HG03280 (cell line): ENCODE results near the gene PIM1.
"Not testable (repeated sequence)": the region's sequence is repeated elsewhere in the genome, so short reads cannot be mapped to it uniquely, and the experiment has no call there.

Experiments used
- ATAC-seq: cut with Tn5 transposase; IDR thresholded peaks from one replicate; pipeline ENCODE4 v1.9.1; 2021; ENCODE audit warnings: mild to moderate bottlenecking, moderate library complexity; ENCODE audit not compliant: unreplicated experiment

The PIM1 gene

DNA sequence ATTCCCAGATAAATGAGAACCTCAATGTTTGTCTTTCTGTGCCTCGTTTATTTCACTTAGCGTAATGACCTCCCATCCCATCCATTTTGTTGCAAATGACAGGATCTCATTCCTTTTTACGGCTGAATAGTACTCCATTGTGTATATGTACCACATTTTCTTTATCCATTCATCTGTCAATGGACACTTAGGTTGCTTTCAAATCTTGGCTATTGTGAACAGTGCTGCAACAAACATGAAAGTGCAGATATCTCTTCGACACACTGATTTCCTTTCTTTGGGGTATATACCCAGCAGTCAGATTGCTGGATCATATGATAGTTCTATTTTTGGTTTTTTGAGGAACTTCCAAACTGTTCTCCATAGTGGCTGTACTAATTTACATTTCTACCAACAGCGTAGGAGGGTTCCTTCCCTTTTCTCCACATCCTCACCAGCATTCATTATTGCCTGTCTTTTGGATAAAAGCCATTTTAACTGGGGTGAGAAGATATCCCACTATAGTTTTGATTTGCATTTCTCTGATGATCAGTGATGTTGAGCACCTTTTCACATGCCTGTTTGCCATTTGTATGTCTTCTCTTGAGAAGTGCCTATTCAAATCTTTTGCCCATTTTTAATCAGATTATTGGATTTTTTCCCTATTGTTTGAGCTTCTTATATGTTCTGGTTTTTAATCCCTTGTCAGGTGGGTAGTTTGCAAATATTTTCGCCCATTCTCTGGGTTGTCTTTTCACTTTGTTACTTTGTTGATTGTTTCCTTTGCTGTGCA, 16.2 kb downstream of the PIM1 start:
- ATAC-seq = not testable (repeated sequence)

- ATAC-seq = no peak
These were observed 17.5 kb downstream of the PIM1 start for GRCh38 chr6:37187321-37188022.

- ATAC-seq = no peak
These were observed 19.1 kb downstream of the PIM1 start for GRCh38 chr6:37188962-37189510.

DNA sequence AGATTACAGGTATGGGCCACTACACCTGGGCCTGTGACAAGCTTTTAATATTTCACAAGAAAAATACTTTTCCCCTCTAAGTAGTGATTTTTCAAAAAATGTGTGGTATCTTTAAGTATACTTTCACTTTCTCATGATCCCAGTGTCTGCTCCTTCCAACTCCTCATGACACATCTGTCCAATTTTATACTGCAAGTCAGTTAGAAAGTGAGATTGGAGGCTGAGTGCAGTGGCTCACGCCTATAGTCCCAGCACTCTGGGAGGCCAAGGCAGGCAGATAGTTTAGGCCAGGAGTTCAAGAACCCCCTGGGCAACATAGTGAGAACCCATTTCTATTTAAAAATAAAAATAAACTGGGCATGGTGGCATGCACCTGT, 20.2 kb downstream of the PIM1 start:
- ATAC-seq = no peak

DNA sequence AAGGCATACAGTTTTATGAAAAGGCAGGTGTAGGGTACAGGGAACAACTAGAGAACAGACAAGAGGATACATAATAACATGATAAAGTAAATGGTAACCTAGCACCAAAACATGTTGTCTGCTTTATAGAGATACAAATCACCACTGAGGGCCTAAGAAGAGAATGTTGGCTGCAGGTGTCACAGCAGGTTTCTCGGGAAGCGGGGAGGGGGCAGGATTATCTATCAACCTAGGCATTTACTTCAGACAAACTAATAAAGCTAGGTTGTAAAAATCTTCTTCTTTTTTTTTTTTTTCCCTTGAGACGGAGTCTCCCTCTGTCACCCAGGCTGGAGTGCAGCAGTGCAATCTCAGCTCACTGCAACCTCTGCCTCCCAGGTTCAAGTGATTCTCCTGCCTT, 22.7 kb downstream of the PIM1 start:
- no peak for ATAC-seq

DNA sequence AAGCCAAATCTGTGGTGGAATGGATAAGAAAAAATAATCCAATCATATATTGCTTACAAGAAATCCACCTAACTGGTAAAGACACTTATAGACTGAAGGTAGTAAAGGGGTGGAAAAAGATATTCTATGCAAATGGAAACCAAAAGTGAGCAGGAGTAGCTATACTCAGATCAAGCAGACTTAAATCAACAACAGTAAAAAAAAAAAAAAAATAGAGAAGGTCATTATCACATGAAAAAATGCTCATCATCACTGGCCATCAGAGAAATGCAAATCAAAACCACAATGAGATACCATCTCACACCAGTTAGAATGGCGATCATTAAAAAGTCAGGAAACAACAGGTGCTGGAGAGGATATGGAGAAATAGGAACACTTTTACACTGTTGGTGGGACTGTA, 24.9 kb downstream of the PIM1 start:
- not testable (repeated sequence) for ATAC-seq

GRCh38 chr6:37196451-37196850, 26.5 kb downstream of the PIM1 start:
- not testable (repeated sequence) for ATAC-seq

GRCh38 chr6:37200085-37200484, 30.1 kb downstream of the PIM1 start:
- no peak for ATAC-seq

- no peak for ATAC-seq
These were observed 31.8 kb downstream of the PIM1 start for GRCh38 chr6:37201726-37202125.

GRCh38 chr6:37202788-37203491, 33.0 kb downstream of the PIM1 start:
- no peak for ATAC-seq

DNA sequence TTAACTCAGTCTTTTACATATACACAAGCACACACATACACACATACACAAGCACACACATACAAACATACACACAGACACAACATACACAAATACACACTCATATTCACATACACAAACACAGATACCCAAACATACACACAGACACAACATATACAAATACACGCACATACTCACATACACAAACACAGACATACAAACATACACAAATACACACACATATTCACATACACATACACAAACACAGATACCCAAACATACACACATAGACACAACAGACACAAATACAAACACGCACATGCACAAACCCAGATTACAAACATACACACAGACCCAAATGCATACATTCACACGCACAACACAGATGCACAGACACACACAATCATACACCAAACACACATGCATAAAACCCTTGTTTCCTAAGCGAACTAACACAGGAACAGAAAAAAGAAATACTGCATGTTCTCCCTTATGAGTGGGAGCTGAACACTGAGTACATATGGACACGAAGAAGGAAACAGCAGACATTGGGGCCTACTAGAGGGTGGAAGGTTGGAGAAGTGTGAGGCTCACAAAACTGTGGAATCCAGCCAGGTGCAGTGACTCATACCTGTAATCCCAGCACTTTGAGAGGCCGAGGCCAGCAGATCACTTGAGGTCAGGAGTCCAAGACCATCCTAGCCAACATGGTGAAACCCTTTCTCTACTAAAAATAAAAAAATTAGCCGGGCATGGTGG, 34.2 kb downstream of the PIM1 start:
- ATAC-seq = no peak

DNA sequence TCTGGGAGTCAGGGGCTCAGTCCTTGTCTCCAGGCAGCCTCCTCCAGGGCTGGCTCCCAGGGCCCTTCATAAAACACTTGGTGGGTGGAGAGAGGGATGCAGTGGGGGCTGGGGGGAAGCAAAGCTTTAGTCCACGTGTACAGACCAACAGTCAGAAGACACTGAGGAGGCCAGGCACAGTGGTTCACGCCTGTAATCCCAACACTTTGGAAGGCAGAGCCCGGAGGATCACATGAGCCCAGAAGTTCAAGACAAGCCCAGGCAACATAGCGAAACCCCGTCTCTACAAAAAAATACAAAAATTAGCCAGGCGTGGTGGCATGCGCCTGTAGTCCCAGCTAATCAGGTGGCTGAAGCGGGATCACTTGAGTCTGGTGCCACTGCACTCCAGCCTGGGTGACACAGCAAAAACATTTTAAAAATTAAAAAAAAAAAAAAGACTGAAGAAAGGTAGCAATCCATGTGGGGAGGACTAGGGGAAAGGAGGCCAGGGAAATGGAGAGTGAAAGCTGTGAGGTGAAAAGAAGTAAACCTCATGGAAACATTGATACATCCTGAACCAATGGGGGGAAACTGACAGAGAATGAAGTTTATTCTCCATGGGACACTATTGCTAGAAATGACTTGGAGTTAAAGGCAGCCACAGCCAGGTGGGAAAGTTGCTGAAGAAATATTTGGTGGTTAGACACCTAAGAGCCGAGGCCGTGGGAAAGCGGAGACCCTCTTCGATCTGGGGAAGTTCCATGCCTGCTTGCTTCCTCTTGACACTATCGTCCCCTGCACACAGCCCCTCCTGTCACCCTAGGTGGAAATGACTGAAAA, 35.4 kb downstream of the PIM1 start:
- ATAC-seq = no peak

GRCh38 chr6:37205997-37206340, 36.0 kb downstream of the PIM1 start:
- no peak for ATAC-seq

DNA sequence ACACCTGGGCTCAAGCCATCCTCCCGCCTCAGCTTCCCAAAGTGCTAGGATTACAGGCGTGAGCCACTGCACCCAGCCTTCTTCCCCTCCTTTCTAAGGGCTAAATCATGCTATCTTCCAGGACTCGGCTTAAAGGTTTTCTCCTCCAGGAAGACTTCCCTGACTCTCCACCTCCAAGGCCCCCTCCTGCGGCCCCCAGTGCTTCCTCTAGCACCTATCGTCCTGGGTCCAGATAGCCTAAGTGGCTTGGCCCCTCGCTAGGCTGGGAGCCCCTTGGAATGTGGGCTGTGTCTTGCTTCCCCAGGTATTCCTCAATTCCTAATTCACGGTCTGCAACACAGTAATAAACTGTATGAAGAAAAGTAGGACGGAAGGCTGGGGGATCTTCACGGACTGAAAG, 36.7 kb downstream of the PIM1 start:
- no peak for ATAC-seq

DNA sequence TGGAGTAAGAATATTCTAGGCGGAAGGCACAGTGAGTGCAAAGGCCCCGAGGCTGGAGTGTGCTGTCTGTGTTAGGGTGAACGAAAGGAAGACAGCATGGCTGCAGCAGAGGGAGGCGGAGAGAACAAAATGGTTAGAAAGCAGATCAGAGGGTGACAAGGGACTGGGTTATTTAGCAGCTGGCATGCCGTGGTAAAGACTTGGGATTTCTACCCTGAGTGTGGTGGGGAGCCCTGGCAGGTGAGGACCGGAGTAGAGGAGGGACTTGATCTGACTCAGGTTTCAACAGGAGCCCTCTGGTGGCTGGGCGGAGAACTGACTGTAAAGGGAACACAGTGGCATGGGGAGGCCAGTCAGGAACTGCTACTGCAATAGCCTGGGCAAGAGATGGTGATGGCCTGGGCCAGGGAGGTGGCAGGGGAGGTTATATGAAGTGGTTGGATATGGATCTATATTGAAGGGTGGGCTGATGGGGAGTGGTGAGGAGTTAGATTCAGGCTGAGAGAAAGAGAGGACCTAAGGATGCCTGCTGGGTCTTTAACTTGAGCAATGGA, 38.0 kb downstream of the PIM1 start:
- peak; percentile 73 for ATAC-seq

- no peak for ATAC-seq
These were observed 38.8 kb downstream of the PIM1 start for GRCh38 chr6:37208793-37209192.

DNA sequence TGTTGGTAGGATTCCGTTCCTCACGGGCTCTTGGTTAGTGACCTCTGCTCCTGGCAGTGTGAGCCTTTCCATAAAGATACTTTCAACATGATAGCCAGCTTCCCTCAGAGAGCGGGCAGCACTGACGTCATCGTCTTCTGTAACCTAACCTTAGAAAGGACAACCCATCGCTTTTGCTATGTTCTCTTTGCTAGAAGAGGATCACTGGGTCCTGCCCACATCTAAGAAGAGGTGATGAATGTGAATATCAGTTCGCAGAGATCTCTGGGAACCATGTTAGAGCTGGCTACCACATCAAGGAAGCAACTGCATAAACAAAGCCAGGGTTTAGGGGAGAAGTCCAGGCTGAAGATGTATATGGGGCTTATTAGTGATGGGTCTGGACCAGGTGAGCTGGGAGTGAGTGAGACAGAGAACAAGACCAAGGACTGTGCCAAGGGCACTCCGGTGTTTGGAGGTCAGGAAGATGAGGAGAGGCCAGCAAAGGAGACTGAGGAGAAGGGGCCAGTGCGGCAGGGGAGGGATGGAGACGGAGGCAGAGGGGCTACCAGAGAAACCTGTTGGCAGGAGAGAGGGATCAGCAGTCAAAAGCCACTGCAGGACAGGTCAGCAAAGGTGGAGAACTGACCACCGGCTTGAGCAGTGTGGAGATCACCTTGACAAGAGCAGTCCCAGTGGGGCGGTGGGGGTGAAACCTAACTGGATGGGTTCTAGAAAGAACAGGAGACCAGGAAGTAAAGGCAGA, 39.7 kb downstream of the PIM1 start:
- ATAC-seq = no peak

- no peak for ATAC-seq
These were observed 40.5 kb downstream of the PIM1 start for GRCh38 chr6:37210313-37210968.

GRCh38 chr6:37212268-37212667, 42.3 kb downstream of the PIM1 start:
- no peak for ATAC-seq
